IMR-90 (cell line): ENCODE results near the gene NKD1. TPM values are rescaled to one million over a fixed set of nuclear protein-coding genes. Genes with fewer than 3 reads are reported as not detected.

Experiments
- ATAC-seq: fragments of 200-7000 bp; cut with Tn5 transposase; 2 replicates; pipeline ENCODE4 v1.9.1; 2020; ENCODE audit warnings: low read depth, mild to moderate bottlenecking, moderate library complexity
- BruUV-seq: library from RNA; stranded (reverse); fragments of 400-500 nt; replicated peaks from 2 replicates; lab custom pipeline; 2021; lab: Mats Ljungman, UMichigan
- CTCF ChIA-PET: fragments of 300-600 bp; formaldehyde crosslinking; extraction: SDS; loops from one replicate; lab custom pipeline; 2021; ENCODE audit warnings: antibody characterized with exemption; lab: Yijun Ruan, JAX
- POLR2A ChIA-PET: fragments of 300-600 bp; sonication (Branson Sonifier 250); formaldehyde crosslinking; loops from one replicate; lab custom pipeline; 2022; ENCODE audit warnings: antibody characterized with exemption; ENCODE audit not compliant: unreplicated experiment; lab: Charles Lee
- DNase-seq: peaks from one replicate; pipeline ENCODE4 v3.0.0; 2013
- H2AFZ ChIP-seq: replicated peaks from 2 replicates; pipeline ENCODE3; 2013; ENCODE audit warnings: low read length, mild to moderate bottlenecking; ENCODE audit not compliant: poor library complexity
- H2AK5ac ChIP-seq: 2 replicates; pipeline ENCODE4 v1.6.1; 2013; ENCODE audit warnings: low read depth, low read length, inconsistent platforms
- H2AK9ac ChIP-seq: replicated peaks from 2 replicates; pipeline ENCODE3; 2013; ENCODE audit warnings: mild to moderate bottlenecking, low read depth, low read length, moderate library complexity; ENCODE audit not compliant: poor library complexity
- H2BK120ac ChIP-seq: 2 replicates; pipeline ENCODE4 v1.6.1; 2013; ENCODE audit warnings: low read depth, low read length, inconsistent platforms
- H2BK15ac ChIP-seq: 3 replicates; pipeline ENCODE4 v1.6.1; 2013; ENCODE audit warnings: low read depth, low read length, inconsistent platforms
- H2BK20ac ChIP-seq: 2 replicates; pipeline ENCODE4 v1.6.1; 2013; ENCODE audit warnings: low read depth, mild to moderate bottlenecking, inconsistent platforms, low read length, moderate library complexity
- H2BK5ac ChIP-seq: 2 replicates; pipeline ENCODE4 v1.6.1; 2013; ENCODE audit warnings: mild to moderate bottlenecking, low read depth, low read length, inconsistent platforms; ENCODE audit not compliant: poor library complexity, severe bottlenecking
- H3K14ac ChIP-seq: replicated peaks from 2 replicates; pipeline ENCODE4 v1.6.1; 2013; ENCODE audit warnings: low read depth, low read length, inconsistent platforms
- H3K18ac ChIP-seq: 2 replicates; pipeline ENCODE4 v1.6.1; 2013; ENCODE audit warnings: low read depth, low read length, control low read depth
- H3K23ac ChIP-seq: 2 replicates; pipeline ENCODE4 v1.6.1; 2013; ENCODE audit warnings: low read depth, low read length, inconsistent platforms
- H3K27ac ChIP-seq: 2 replicates; pipeline ENCODE4 v1.5.1; 2013; ENCODE audit warnings: mild to moderate bottlenecking, control low read depth, low read length; ENCODE audit not compliant: insufficient read depth
- H3K27me3 ChIP-seq: 2 replicates; pipeline ENCODE4 v1.6.1; 2013; ENCODE audit warnings: low read length; ENCODE audit not compliant: control insufficient read depth, insufficient read depth
- H3K36me3 ChIP-seq: 2 replicates; pipeline ENCODE4 v1.6.1; 2013; ENCODE audit warnings: low read length, mixed read lengths; ENCODE audit not compliant: control insufficient read depth, insufficient read depth
- H3K4ac ChIP-seq: 2 replicates; pipeline ENCODE4 v1.6.1; 2013; ENCODE audit warnings: low read depth, low read length, inconsistent platforms
- H3K4me1 ChIP-seq: 2 replicates; pipeline ENCODE4 v1.6.1; 2013; ENCODE audit warnings: low read length, mixed read lengths; ENCODE audit not compliant: control insufficient read depth, insufficient read depth
- H3K4me2 ChIP-seq: 2 replicates; pipeline ENCODE4 v1.6.1; 2013; ENCODE audit warnings: low read depth, mild to moderate bottlenecking, control low read depth, low read length, moderate library complexity
- H3K4me3 ChIP-seq: 2 replicates; pipeline ENCODE4 v1.5.1; 2013; ENCODE audit warnings: low read depth, mild to moderate bottlenecking, control low read depth, low read length, moderate library complexity; ENCODE audit not compliant: insufficient read depth
- H3K56ac ChIP-seq: 2 replicates; pipeline ENCODE4 v1.6.1; 2013; ENCODE audit warnings: low read length, inconsistent platforms; ENCODE audit not compliant: insufficient read depth; ENCODE audit errors: extremely low read depth
- H3K79me1 ChIP-seq, 2 experiments: 2 replicates each; pipeline ENCODE4 v1.6.1; 2013; ENCODE audit warnings: low read length in 2 of 2, inconsistent platforms in 1 of 2, low read depth in 1 of 2
- H3K9ac ChIP-seq: 2 replicates; pipeline ENCODE4 v1.6.1; 2013; ENCODE audit warnings: low read depth, low read length, control low read depth
- H3K9me1 ChIP-seq: 2 replicates; pipeline ENCODE4 v1.6.1; 2013; ENCODE audit warnings: low read length, inconsistent platforms; ENCODE audit not compliant: insufficient read depth
- H3K9me3 ChIP-seq: 2 replicates; pipeline ENCODE4 v1.6.1; 2013; ENCODE audit warnings: low read length; ENCODE audit not compliant: control insufficient read depth, insufficient read depth
- H4K20me1 ChIP-seq: 2 replicates; pipeline ENCODE4 v1.6.1; 2013; ENCODE audit warnings: low read length, inconsistent platforms; ENCODE audit not compliant: insufficient read depth
- H4K5ac ChIP-seq: 2 replicates; pipeline ENCODE4 v1.6.1; 2013; ENCODE audit warnings: mild to moderate bottlenecking, low read depth, low read length, control low read depth
- H4K8ac ChIP-seq, 2 experiments: 2 replicates each; pipeline ENCODE4 v1.6.1; 2013; ENCODE audit warnings: low read depth in 2 of 2, low read length in 2 of 2, control low read depth in 1 of 2, inconsistent platforms in 1 of 2
- H4K91ac ChIP-seq: 2 replicates; pipeline ENCODE4 v1.6.1; 2013; ENCODE audit warnings: low read depth, low read length, inconsistent platforms; ENCODE audit not compliant: insufficient read depth
- BHLHE40 ChIP-seq: fragments of 150-350 bp; IDR thresholded peaks from 2 replicates; pipeline ENCODE4 v1.6.1; 2016; ENCODE audit warnings: mild to moderate bottlenecking, low read depth, low read length
- CEBPB ChIP-seq: IDR thresholded peaks from 2 replicates; pipeline ENCODE4 v1.6.1; 2012; ENCODE audit warnings: low read depth, low read length, improper control_type of control experiment
- ELK1 ChIP-seq: fragments of 150-350 bp; IDR thresholded peaks from 2 replicates; pipeline ENCODE4 v1.6.1; 2016; ENCODE audit warnings: low read depth, mild to moderate bottlenecking, low read length, moderate library complexity, borderline replicate concordance
- MAZ ChIP-seq: IDR thresholded peaks from 2 replicates; pipeline ENCODE4 v1.6.1; 2012; ENCODE audit warnings: low read depth, mild to moderate bottlenecking, low read length, improper control_type of control experiment, moderate library complexity, borderline replicate concordance
- RAD21 ChIP-seq: IDR thresholded peaks from 2 replicates; pipeline ENCODE4 v1.6.1; 2012; ENCODE audit warnings: low read length, improper control_type of control experiment
- WGBS, 2 experiments: methylation state at CpG; one replicate each; pipeline versions ENCODE4 v1.1.5 to v1.1.7; 2013; ENCODE audit warnings: missing lambda C conversion rate in 2 of 2; ENCODE audit not compliant: insufficient read length in 1 of 2; ENCODE audit errors: extremely low coverage in 2 of 2; 5-methylcytosine and 5-hydroxymethylcytosine counted together
- dilution Hi-C: fragments of 300-500 bp; cut with HindIII; formaldehyde crosslinking; loops from one replicate; pipeline ENCODE4 v1.14.3; 2018; ENCODE audit warnings: low sequenced_read_pairs; ENCODE audit not compliant: unreplicated experiment
- in situ Hi-C: fragments of 300-500 bp; cut with MboI; formaldehyde crosslinking; loops from 3 replicates; pipeline ENCODE4 v1.14.3; 2019; ENCODE audit warnings: low sequenced_read_pairs, inconsistent platforms, mixed read lengths
- intact Hi-C: fragments of 100-400 bp; cut with micrococcal nuclease; formaldehyde crosslinking; loops from 2 replicates; pipeline ENCODE4 v1.10.0; 2022
- polyA plus RNA-seq, 3 experiments: library from polyadenylated mRNA; depleted of rRNA; stranded (reverse); fragments of >200 nt; gene quantifications; 2 replicates each; pipeline ENCODE4 v1.2.3, GENCODE V29; 2012; ENCODE audit warnings: low replicate concordance in 1 of 3
- total RNA-seq: library from RNA; depleted of rRNA; stranded (reverse); fragments of >200 nt; gene quantifications from 2 replicates; pipeline ENCODE4 v1.2.3, GENCODE V29; 2012
- TF ChIP-seq, protein P1 (sequence below): conservative IDR thresholded peaks from 2 replicates; pipeline ENCODE4 v1.5.1; 2012; ENCODE audit warnings: mild to moderate bottlenecking, low read depth, low read length, improper control_type of control experiment

The NKD1 gene
- total and polyA plus RNA-seq, 2 of the 4 experiments (the other 2 are of a cell fraction), result not detected

- Histone ChIP-seq H2AK9ac (no peak overlapping the region), H3K4me3 (no peak overlapping the region), H4K8ac (no peak overlapping the region), H2BK15ac (no peak overlapping the region), H2BK5ac (no peak overlapping the region), H2AK5ac (no peak overlapping the region), H2AFZ (no peak overlapping the region), H3K9me1 (no peaks in the 10 kb centered on the region), H4K91ac (no peak overlapping the region), H3K4me1 (no peaks in the 10 kb centered on the region), H4K20me1 (no peaks in the 10 kb centered on the region), H2BK20ac (no peak overlapping the region), H3K27me3 (peaks cover 10% of the 10 kb centered on the region), H4K5ac (no peak overlapping the region), H2BK120ac (no peak overlapping the region), H3K23ac (no peak overlapping the region), H3K4ac (no peak overlapping the region), H3K9ac (no peak overlapping the region), H3K36me3 (no peaks in the 10 kb centered on the region), H3K4me2 (no peak overlapping the region), H3K9me3 (no peaks in the 10 kb centered on the region), H3K79me1 (no peaks in the 10 kb centered on the region), H3K18ac (no peak overlapping the region), H3K27ac (no peak overlapping the region), H3K56ac (no peak overlapping the region), H3K14ac (no peak overlapping the region)
- ChIA-PET POLR2A (no interaction called here), CTCF (interaction anchor here (0.6 kb wide), 1 partner anchor 11 kb away, joined by 3 read pairs; no protein-coding TSS in a partner anchor)
- no peak for DNase-seq
- in situ Hi-C loops (no loop called here), intact Hi-C loops (no loop called here), dilution Hi-C loops (no loop called here)
- TF ChIP-seq BHLHE40 (no peak), RAD21 (no peak), MAZ (no peak), ELK1 (no peak), CEBPB (no peak)
- TF ChIP-seq, protein P1, sequence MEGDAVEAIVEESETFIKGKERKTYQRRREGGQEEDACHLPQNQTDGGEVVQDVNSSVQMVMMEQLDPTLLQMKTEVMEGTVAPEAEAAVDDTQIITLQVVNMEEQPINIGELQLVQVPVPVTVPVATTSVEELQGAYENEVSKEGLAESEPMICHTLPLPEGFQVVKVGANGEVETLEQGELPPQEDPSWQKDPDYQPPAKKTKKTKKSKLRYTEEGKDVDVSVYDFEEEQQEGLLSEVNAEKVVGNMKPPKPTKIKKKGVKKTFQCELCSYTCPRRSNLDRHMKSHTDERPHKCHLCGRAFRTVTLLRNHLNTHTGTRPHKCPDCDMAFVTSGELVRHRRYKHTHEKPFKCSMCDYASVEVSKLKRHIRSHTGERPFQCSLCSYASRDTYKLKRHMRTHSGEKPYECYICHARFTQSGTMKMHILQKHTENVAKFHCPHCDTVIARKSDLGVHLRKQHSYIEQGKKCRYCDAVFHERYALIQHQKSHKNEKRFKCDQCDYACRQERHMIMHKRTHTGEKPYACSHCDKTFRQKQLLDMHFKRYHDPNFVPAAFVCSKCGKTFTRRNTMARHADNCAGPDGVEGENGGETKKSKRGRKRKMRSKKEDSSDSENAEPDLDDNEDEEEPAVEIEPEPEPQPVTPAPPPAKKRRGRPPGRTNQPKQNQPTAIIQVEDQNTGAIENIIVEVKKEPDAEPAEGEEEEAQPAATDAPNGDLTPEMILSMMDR, result no peak
- 58% methylated on average over 4 of the region's 15 CpGs; no CpG with 5 or more reads in 1 of the 2 experiments for WGBS, 2 experiments
- no TSS peak for BruUV-seq
- no peak for ATAC-seq
These were observed 52.5 kb downstream of the NKD1 start for GRCh38 chr16:50600582-50601283.
